HG03097 (cell line): ENCODE data around the gene LRRC56.

Experiments
- ATAC-seq: cut with Tn5 transposase; IDR thresholded peaks from one replicate; pipeline ENCODE4 v1.9.1; 2021; ENCODE audit not compliant: unreplicated experiment, low FRiP score

The LRRC56 gene

GRCh38 chr11:537622-538430 is 499 bp downstream of the LRRC56 start:
- no peak for ATAC-seq

- ATAC-seq: no peak
Observed at GRCh38 chr11:538431-539051, 1.2 kb downstream of the LRRC56 start.

- ATAC-seq: no peak
Observed at GRCh38 chr11:539971-540481, 2.7 kb downstream of the LRRC56 start.

DNA sequence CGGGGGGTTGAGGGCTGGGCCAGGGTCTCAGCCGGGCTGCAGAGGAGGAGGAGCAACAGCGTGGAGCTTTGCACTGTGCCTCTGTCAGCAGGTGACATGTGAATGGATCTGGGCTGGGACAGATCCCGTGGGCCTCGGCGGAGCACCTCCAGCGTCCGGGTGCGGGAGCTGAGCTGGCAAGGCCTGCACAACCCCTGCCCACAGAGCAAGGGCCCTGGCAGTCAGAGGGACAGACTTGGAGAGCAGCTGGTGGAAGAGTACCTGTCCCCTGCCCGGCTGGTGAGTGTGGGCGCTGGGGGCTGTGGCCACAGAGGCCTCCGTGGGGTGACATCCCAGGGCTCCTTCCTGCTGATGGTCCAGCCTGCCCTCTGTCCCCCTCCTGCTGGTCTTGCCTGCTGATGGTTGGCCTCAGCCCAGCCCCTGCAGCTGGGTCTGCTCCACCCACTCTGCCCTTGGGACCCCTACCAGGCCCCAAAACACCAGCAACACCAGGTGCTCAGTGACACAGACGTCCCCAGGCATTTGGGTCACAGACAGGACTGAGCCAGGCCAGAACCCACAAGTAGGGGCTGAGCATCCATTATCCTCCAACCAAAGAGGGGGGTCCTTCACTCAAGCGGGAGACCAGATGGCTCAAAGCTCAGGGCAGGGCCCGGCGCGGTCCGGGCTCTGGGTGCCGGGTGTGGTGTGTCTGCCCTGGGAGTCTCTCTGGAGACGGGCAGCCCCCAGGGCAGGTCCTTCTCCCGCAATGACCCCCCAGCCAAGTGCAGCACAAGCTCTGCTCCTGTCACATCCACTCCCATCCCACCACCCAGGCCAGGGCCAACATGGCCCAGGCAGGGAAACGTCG is 3.5 kb downstream of the LRRC56 start:
- ATAC-seq: no peak

DNA sequence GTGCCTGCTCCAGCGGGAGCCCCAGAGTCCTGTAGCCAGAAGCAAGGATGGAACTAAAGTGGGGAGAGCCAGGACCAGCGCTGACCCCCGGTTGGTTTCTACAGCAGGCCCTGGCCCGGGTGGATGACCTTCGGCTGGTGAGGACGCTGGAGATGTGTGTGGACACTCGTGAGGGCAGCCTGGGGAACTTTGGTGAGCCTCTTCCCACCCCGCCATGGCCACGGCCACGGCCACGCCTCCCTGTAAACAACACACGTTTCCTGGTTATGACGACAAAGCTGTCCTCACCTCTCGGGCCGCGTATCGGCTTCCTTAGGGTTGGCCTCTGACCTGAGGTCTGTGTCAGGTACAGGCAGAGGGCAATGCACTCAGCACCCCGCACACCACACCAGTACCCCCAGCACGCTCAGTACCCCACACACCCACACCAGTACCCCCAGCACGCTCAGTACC is 4.1 kb downstream of the LRRC56 start:
- no peak for ATAC-seq

- ATAC-seq: no peak
Observed at GRCh38 chr11:544817-545166, 7.5 kb downstream of the LRRC56 start.

DNA sequence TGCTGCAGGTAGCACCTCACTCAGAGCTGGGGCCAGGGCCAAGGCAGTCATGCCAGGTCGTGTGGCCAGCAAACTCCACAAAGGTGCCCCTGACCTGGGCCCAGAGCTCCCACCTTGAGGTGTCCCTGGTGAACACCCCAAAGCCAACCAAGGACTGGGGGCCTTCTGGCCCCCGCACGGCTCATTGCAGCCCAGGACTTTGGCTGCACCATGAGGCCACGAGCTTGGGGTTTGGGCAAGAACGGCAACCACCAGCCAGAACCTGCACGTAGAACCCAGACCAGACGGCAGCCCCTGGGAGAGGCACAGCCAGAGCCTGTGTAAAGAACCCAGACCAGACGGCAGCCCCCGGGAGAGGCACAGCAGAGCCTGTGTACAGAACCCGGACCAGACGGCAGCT is 7.8 kb downstream of the LRRC56 start:
- ATAC-seq: no peak

DNA sequence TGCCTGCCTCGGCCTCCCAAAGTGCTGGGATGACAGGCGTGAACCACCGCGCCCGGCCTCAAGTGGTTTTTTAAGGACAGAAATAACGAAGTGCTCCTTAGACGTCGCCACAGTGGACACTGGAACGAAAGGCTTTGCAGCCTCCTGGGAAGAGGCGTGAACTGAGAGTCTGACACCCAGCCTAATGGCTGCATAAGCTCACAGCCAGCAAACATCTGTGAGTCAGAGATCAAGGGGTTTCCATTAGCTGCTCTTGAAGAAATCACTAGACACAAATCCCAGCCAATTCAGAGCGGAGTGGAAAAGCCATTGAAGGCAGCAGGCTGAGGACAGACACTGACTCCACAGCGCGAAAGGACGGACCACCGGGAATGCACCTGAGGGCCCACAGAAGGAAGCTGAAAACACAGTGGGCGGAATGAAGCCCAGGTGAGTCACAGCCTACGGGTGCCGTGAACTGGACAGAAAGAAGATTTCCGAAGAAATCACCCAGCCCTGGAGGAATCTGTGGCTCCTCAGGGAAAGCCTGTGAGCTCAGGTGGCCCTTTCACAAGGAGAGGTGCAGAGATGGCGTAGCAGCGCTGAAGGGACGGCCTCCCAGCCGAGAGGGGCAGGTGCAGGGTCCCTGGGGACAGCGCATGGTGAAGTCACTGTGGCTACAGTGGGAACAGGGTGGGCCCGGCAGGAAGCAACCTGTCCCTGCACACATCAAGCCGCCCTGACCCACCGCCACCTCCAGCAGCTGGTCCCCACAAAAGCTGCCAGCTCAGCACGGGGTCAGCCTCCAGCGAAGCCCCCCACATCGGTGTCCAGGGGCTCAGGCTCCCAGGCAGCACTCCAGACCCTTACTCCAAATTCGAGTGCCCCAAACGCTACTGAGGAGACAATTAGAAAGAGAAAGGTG is 11.6 kb downstream of the LRRC56 start:
- ATAC-seq: no peak

- no peak for ATAC-seq
Observed at GRCh38 chr11:550021-550745, 12.9 kb downstream of the LRRC56 start.

- ATAC-seq: no peak
Observed at GRCh38 chr11:550746-551085, 13.4 kb downstream of the LRRC56 start.

DNA sequence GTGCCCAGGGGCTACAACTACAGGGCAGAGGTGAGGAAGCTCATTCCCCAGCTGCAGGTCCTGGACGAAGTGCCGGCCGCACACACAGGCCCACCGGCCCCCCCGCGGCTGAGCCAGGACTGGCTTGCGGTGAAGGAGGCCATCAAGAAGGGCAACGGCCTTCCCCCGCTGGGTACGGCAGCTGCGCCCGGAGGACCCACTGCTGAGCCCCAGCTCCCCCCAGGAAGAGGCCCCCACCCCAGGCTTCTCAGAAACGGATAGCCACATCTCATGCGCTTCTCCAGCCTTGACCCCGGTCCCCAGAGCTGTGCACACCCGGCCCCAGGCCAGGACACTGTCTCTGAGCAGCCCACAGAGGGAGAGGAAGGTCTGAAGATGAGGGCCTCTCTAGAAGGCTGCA is 13.8 kb downstream of the LRRC56 start:
- no peak for ATAC-seq

DNA sequence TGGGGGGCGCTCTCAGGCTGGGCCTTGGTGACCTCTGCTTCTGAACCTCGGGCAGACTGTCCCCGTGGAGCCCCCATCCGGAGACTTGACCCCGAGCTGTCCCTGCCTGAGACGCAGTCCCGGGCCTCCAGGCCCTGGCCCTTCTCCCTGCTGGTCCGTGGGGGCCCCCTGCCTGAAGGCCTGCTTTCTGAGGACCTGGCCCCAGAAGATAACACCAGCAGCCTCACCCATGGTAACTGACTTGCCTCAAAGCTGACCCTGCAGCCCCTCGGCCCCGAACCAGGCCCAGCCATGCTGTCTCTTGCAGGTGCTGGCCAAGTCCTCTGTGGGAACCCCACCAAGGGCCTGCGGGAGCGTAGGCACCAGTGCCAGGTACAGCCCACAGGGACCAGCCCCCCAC is 14.3 kb downstream of the LRRC56 start:
- ATAC-seq: no peak

DNA sequence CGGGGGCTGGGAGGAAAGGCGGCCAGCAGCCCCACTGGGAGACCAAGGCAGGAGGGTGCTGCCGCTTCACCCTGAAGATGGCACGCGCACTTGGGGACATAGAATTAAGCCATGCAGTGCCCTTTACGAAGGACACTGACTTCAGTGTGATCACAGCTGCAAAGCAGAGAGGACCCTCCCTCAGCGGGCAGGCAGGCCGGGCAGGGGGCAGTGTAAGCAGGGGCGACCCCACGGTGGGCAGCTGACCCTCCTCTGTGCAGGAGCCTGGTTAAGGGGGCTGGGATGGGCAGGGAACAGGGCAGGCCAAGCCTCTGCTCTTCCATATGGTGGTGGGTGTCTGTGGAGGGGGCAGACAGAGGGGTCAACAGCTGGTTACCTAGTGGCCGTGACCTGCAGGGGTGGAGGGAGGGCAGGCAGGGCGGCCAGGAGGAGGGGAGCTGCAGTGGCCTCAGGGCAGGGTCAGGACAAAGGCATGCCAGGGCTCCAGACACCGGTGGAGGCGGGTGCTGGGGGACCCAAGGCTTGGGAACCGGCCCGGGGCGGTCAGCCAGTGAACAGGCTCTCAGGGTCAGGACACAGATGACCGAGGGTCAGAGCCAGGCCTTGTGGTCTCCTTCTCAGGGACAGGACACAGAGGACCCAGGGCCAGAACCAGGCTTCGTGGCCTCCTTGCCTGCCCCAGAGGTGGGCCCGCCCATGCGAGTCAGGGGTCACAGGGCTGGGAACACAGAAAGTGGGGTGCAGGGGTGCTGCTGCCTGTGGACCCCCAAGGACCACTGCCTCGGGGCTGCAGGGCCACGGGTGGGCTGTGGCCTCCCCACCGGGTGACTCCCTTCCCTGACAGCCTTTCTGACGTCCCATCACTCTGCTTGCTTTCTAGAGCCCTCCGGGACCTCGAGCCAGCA is 16.0 kb downstream of the LRRC56 start:
- no peak for ATAC-seq

DNA sequence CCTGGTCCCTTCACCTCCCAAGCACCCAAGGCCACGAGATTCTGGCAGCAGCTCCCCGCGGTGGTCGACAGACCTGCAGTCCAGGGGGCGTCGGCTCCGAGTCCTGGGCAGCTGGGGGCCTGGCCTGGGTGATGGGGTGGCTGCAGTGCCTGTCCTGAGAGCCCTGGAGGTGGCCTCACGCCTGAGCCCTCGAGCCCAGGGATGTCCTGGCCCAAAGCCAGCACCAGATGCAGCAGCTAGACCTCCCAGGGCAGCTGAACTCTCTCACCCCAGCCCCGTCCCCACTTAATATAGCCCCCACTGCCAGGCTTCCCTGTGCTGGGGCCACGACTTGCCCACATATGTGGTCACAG is 16.6 kb downstream of the LRRC56 start:
- ATAC-seq: no peak

GRCh38 chr11:554428-555226 is 17.3 kb downstream of the LRRC56 start:
- ATAC-seq: no peak

- ATAC-seq: no peak
Observed at GRCh38 chr11:555227-555779, 18.0 kb downstream of the LRRC56 start.

- no peak for ATAC-seq
Observed at GRCh38 chr11:555780-556661, 18.7 kb downstream of the LRRC56 start.
